OCI-LY7 (cell line): ENCODE measurements around the gene SLC25A29. TPM values are rescaled to one million over a fixed set of nuclear protein-coding genes. Genes with fewer than 3 reads are reported as not detected.

Experiments used
- BruUV-seq: library from RNA; stranded (reverse); fragments of 400-500 nt; replicated peaks from 2 replicates; lab custom pipeline; 2021; lab: Mats Ljungman, UMichigan
- CTCF ChIA-PET: fragments of 300-600 bp; sonication (Branson Sonifier 250); formaldehyde crosslinking; loops from one replicate; lab custom pipeline; 2022; ENCODE audit warnings: antibody characterized with exemption; ENCODE audit not compliant: unreplicated experiment; lab: Charles Lee
- POLR2A ChIA-PET: fragments of 300-600 bp; sonication (Branson Sonifier 250); formaldehyde crosslinking; loops from one replicate; lab custom pipeline; 2022; ENCODE audit warnings: antibody characterized with exemption; lab: Charles Lee
- DNase-seq: peaks from one replicate; pipeline ENCODE4 v3.0.0-alpha.2; 2015; ENCODE audit warnings: low spot score
- H2AFZ ChIP-seq: fragments of 200-600 bp; sonication (generic), shearing (Covaris generic); 2 replicates; pipeline ENCODE4 v1.6.1; 2014; ENCODE audit warnings: mild to moderate bottlenecking, antibody characterized with exemption, low read length, moderate library complexity
- H3K27ac ChIP-seq: fragments of 200-600 bp; sonication (generic); 2 replicates; pipeline ENCODE4 v1.5.1; 2014; ENCODE audit warnings: mixed run types, low read depth, mild to moderate bottlenecking, moderate library complexity, low read length, inconsistent platforms; ENCODE audit not compliant: poor library complexity, severe bottlenecking
- H3K36me3 ChIP-seq: fragments of 200-600 bp; sonication (generic); 2 replicates; pipeline ENCODE4 v1.6.1; 2014; ENCODE audit warnings: mild to moderate bottlenecking, antibody characterized with exemption, low read length, moderate library complexity, mixed read lengths; ENCODE audit not compliant: insufficient read depth
- H3K4me1 ChIP-seq: fragments of 200-600 bp; sonication (generic); 2 replicates; pipeline ENCODE4 v1.5.1; 2014; ENCODE audit warnings: mild to moderate bottlenecking, low read length; ENCODE audit not compliant: insufficient read depth, poor library complexity, severe bottlenecking
- H3K4me2 ChIP-seq: fragments of 200-600 bp; sonication (generic); 2 replicates; pipeline ENCODE4 v1.6.1; 2014; ENCODE audit warnings: mild to moderate bottlenecking, low read length
- H3K4me3 ChIP-seq: fragments of 200-600 bp; sonication (generic); 2 replicates; pipeline ENCODE4 v1.5.1; 2014; ENCODE audit warnings: mild to moderate bottlenecking, low read depth, low read length; ENCODE audit not compliant: poor library complexity, severe bottlenecking
- H3K79me2 ChIP-seq: fragments of 200-600 bp; sonication (generic); 2 replicates; pipeline ENCODE4 v1.6.1; 2016; ENCODE audit warnings: low read depth, mild to moderate bottlenecking, low read length, moderate library complexity, mixed read lengths; ENCODE audit not compliant: insufficient read depth
- H3K9me2 ChIP-seq: fragments of 200-600 bp; sonication (generic); 2 replicates; pipeline ENCODE4 v1.6.1; 2016; ENCODE audit warnings: mild to moderate bottlenecking, low read length, mixed read lengths; ENCODE audit not compliant: insufficient read depth
- H3K9me3 ChIP-seq: fragments of 200-600 bp; sonication (generic); 2 replicates; pipeline ENCODE4 v1.6.1; 2014; ENCODE audit warnings: mild to moderate bottlenecking, mixed run types, low read length, mixed read lengths
- H4K20me1 ChIP-seq: fragments of 200-600 bp; sonication (generic); 2 replicates; pipeline ENCODE4 v1.6.1; 2014; ENCODE audit warnings: mild to moderate bottlenecking, antibody characterized with exemption, low read length, moderate library complexity, mixed read lengths; ENCODE audit not compliant: insufficient read depth
- CTCF ChIP-seq: fragments of 200-600 bp; sonication (generic); conservative IDR thresholded peaks from 2 replicates; pipeline ENCODE4 v1.5.1; 2014; ENCODE audit warnings: mild to moderate bottlenecking, antibody characterized with exemption, low read length, moderate library complexity, mixed read lengths
- EZH2phosphoT487 ChIP-seq: fragments of 200-600 bp; sonication (generic); IDR thresholded peaks from 2 replicates; pipeline ENCODE4 v1.6.1; 2018; ENCODE audit warnings: low read depth, borderline replicate concordance, mild to moderate bottlenecking, mixed run types, antibody characterized with exemption, low read length, moderate library complexity, mixed read lengths
- intact Hi-C: fragments of 100-400 bp; cut with micrococcal nuclease; formaldehyde crosslinking; loops from one replicate; pipeline ENCODE4 v1.10.0; 2022; ENCODE audit not compliant: unreplicated experiment
- total RNA-seq, 2 experiments: library from RNA; depleted of rRNA in 1 of 2; stranded (reverse); fragments of >200 nt in 1 of 2; shearing (Covaris generic) in 1 of 2; gene quantifications; 2 replicates each; pipeline ENCODE4 v1.2.3, GENCODE V29; 2014 to 2022

The SLC25A29 gene
- total RNA-seq, 2 experiments from 2014 or later = 14.6 to 34.8 TPM

- Histone ChIP-seq H3K36me3 (peaks cover 44% of the 10 kb centered on the region), H3K4me3 (no peak overlapping the region), H3K79me2 (no peaks in the 10 kb centered on the region), H3K9me3 (no peaks in the 10 kb centered on the region), H4K20me1 (no peaks in the 10 kb centered on the region), H3K9me2 (no peaks in the 10 kb centered on the region), H3K4me1 (no peaks in the 10 kb centered on the region), H3K4me2 (no peak overlapping the region), H2AFZ (no peak overlapping the region), H3K27ac (no peak overlapping the region)
- ChIA-PET CTCF (no interaction called here), POLR2A (interaction anchor here (0.6 kb wide), 3 partner anchors 9 to 33 kb away, joined by 3 to 6 read pairs (median 4); no protein-coding TSS in a partner anchor)
- TF ChIP-seq CTCF (no peak), EZH2phosphoT487 (no peak)
- no TSS peak for BruUV-seq
- no peak for DNase-seq
- intact Hi-C loops = no loop called here
These were observed 44.2 kb upstream of the SLC25A29 start for GRCh38 chr14:100350276-100350926.

- BruUV-seq = no TSS peak
- Histone ChIP-seq H2AFZ (no peak overlapping the region), H3K79me2 (no peaks in the 10 kb centered on the region), H4K20me1 (no peaks in the 10 kb centered on the region), H3K4me1 (no peaks in the 10 kb centered on the region), H3K27ac (no peak overlapping the region), H3K36me3 (peaks cover 37% of the 10 kb centered on the region), H3K9me2 (no peaks in the 10 kb centered on the region), H3K4me3 (no peak overlapping the region), H3K9me3 (no peaks in the 10 kb centered on the region), H3K4me2 (no peak overlapping the region)
- no peak for DNase-seq
- ChIA-PET POLR2A (interaction anchor here (1.0 kb wide), 1 partner anchor 52 kb away, joined by 3 read pairs; no protein-coding TSS in a partner anchor), CTCF (no interaction called here)
- intact Hi-C loops = no loop called here
- TF ChIP-seq CTCF (no peak), EZH2phosphoT487 (no peak)
These were observed 42.8 kb upstream of the SLC25A29 start for GRCh38 chr14:100348784-100349685.
